ENCODE results near the gene EIF3K. TPM values are rescaled to one million over a fixed set of nuclear protein-coding genes. Genes with fewer than 3 reads are reported as not detected.

EIF3K gene
- total and polyA plus RNA-seq, 2 of the 13 experiments (the other 11 are each of a cell fraction or from before 2014, with no cell fraction given) = 179 to 258 TPM

DNA sequence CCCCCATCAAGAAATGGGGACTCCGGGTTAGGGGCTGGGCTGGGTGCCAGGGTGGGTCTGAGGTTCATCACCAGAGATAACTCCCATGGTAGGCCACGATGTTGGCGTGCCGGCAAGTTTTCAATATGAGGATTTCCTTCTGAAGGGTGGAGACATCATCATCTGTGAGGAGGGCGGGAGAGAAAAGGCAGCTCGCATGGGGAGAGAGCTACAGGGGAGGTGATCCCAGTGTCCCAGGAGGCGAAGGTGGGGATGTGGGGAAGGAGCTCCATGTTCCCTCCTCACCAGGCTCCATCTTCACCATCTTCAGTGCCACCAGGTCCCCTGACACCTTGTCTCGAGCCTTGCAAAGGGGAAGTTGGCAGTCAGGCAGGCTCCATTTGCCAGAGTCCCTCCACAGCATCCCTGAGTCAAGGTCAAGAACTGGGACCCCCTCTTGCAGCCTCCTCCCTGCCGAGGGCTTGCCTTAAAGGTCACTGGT, 1.7 kb upstream of the EIF3K start (continued):
- TF ChIP-seq RBM22 (optimal IDR thresholded peaks at IDR 0.05; ENCODE audit: low read length) = no peak
- TF ChIP-seq RBAK (CRISPR knock-in tag; IDR thresholded peaks at IDR 0.05) = no peak
- no peak for TF ChIP-seq SP1 (IDR thresholded peaks at IDR 0.05)
- TF ChIP-seq SP1 (CRISPR knock-in tag; IDR thresholded peaks at IDR 0.05) = no peak
- no peak for TF ChIP-seq TOE1 (CRISPR knock-in tag; IDR thresholded peaks at IDR 0.05)
- TF ChIP-seq ZNF782 (CRISPR knock-in tag; IDR thresholded peaks at IDR 0.05; ENCODE audit: borderline replicate concordance) = no peak
- no peak for TF ChIP-seq GTF2F1 (IDR thresholded peaks at IDR 0.05; ENCODE audit: low read length)
- TF ChIP-seq ZFAT (CRISPR knock-in tag; conservative IDR thresholded peaks at IDR 0.05) = no peak

DNA sequence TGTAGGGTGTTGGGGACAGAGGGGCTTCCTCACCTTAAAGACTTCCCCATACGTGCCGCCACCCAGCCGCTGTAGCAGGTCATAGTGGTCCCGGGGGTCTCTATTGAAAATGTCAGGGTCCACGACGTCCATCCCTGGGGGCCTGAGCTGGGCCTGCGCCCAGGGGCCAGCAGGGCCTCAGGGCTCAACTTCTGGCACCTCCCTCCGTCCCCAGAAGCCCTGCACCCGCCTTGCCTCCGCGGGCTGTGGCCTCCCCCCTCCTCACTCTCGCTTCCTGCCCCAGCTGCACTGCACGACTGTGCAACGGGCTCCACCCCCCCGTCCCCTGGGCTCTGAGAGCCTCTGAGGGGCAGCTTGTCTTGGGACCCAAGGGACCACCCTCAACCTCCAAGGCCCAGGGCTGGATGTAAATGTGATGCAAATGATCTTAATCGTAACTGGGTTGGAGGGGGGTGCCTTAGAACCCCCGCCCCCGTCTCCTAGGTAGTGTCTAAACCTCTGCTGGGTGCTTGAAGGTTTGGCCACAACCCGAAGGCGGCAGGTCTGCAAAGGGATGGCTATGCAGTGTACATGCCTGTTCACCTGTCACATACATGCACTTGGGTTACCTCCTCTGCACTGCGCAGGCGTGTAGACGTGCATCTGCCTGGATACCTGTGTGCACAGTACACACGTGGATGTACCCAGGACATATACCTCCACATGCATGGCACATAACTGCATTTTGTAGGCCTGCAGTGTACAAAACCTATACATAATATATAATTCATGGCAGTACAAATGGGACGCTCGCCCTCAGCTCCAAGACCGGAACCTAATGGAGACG, 1.0 kb upstream of the EIF3K start, which contains the start of gene MAP4K1:
MAP4K1 (minus strand) TSS at position 190 of the 826 bp plus-strand sequence; CDS start at position 132, 58 bp downstream.
- Histone ChIP-seq H3K9ac (ENCODE audit: insufficient read depth, low read depth, low read length) (peak within 1 kb of the TSS; percentile 90), H3K4me2 (ENCODE audit: low read depth, low read length) (peak within 1 kb of the TSS; percentile 79), H4K20me1 (ENCODE audit: insufficient read depth, low read length) (no peaks in the 10 kb centered on the region), H3K27me3 (ENCODE audit: control insufficient read depth in 1 of 2, insufficient read depth in 2 of 2, low read length in 2 of 2) (no peaks in the 10 kb centered on the region; a peak in 2 of 5 replicates), H3K9me3 (ENCODE audit: low read length) (no peaks in the 10 kb centered on the region), H3K4me3 (replicated peaks in 1 of 3; ENCODE audit: insufficient read depth in 1 of 3, low read depth in 2 of 3, low read length in 3 of 3) (peak within 1 kb of the TSS; percentile 43 to 92 (median 68); a peak in 5 of 6 replicates), H3K4me1 (ENCODE audit: insufficient read depth, low read length) (peaks cover 40% of the 10 kb centered on the region), H2AFZ (ENCODE audit: low read length) (no peak within 1 kb of the TSS), H3K79me2 (ENCODE audit: insufficient read depth, low read length) (peaks cover 15% of the 10 kb centered on the region), H3K36me3 (replicated peaks in 1 of 2; ENCODE audit: control insufficient read depth in 1 of 2, insufficient read depth in 2 of 2, low read length in 2 of 2) (peaks cover 4 to 12% of the 10 kb centered on the region in 2 experiments; a peak in 4 of 5 replicates), H3K27ac (ENCODE audit: extremely low read length, insufficient read depth, low read length) (peak within 1 kb of the TSS; percentile 57)
- in situ Hi-C loops (cut with HindIII; ENCODE audit: extremely low pct_ligation_motif_present, low pct_unique_long_range_greater_than_20kb) (no loop called here), intact Hi-C loops (cut with micrococcal nuclease; ENCODE audit: unreplicated experiment) (no loop called here)
- CTCF ChIA-PET (ENCODE audit: low intra/inter-chr PET ratio, low total read pairs) = no interaction called here
- DNase-seq (ENCODE audit: low spot score) (no peak), ATAC-seq (peak; percentile 15; the same call in 2 of the 3 replicates), FAIRE-seq (no peak)
- 87% methylated on average over 14 of the region's 28 CpGs for WGBS (ENCODE audit: low lambda C conversion rate)
- POLR2A ChIA-PET = interaction anchor here (0.9 to 2.6 kb wide), 22 partner anchors 8 to 773 kb away, joined by 3 to 21 read pairs (median 6); partner anchors contain the start of genes ACTN4, ECH1, FAM98C and MED29
- no TSS peak for BruUV-seq (replicated peaks)
- TF ChIP-seq NFE2L1 (CRISPR knock-in tag; IDR thresholded peaks at IDR 0.05; ENCODE audit: borderline replicate concordance) = no peak
- TF ChIP-seq SOX6 (IDR thresholded peaks at IDR 0.05) = no peak
- peak; percentile 1 for TF ChIP-seq SOX6 (CRISPR knock-in tag; IDR thresholded peaks at IDR 0.05)
- no peak for TF ChIP-seq ZMYM4 (CRISPR knock-in tag; IDR thresholded peaks at IDR 0.05)
- TF ChIP-seq NONO (IDR thresholded peaks at IDR 0.05) = no peak
- TF ChIP-seq NONO (CRISPR knock-in tag; conservative IDR thresholded peaks at IDR 0.05) = 0 out of 2 replicates have a peak, but pooled peaks have one; percentile 1
- TF ChIP-seq, protein P1, sequence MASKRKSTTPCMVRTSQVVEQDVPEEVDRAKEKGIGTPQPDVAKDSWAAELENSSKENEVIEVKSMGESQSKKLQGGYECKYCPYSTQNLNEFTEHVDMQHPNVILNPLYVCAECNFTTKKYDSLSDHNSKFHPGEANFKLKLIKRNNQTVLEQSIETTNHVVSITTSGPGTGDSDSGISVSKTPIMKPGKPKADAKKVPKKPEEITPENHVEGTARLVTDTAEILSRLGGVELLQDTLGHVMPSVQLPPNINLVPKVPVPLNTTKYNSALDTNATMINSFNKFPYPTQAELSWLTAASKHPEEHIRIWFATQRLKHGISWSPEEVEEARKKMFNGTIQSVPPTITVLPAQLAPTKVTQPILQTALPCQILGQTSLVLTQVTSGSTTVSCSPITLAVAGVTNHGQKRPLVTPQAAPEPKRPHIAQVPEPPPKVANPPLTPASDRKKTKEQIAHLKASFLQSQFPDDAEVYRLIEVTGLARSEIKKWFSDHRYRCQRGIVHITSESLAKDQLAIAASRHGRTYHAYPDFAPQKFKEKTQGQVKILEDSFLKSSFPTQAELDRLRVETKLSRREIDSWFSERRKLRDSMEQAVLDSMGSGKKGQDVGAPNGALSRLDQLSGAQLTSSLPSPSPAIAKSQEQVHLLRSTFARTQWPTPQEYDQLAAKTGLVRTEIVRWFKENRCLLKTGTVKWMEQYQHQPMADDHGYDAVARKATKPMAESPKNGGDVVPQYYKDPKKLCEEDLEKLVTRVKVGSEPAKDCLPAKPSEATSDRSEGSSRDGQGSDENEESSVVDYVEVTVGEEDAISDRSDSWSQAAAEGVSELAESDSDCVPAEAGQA (IDR thresholded peaks at IDR 0.05; ENCODE audit: low read depth) = peak; percentile 3; the same call in 1 of the 2 replicates
- TF ChIP-seq, protein P1 (CRISPR knock-in tag; IDR thresholded peaks at IDR 0.05; ENCODE audit: borderline replicate concordance) = no peak
- TF ChIP-seq ZNF235 (CRISPR knock-in tag; IDR thresholded peaks at IDR 0.05; ENCODE audit: borderline replicate concordance) = 0 out of 2 replicates have a peak, but pooled peaks have one; percentile 85
- TF ChIP-seq ZNF776 (CRISPR knock-in tag; IDR thresholded peaks at IDR 0.05) = peak; percentile 62; the same call in 1 of the 2 replicates
- no peak for TF ChIP-seq CHD4 (IDR thresholded peaks at IDR 0.05; ENCODE audit: borderline replicate concordance, low read length)

All from HepG2 (cell line).